Thyroid gland (tissue), 4 donors: ENCODE data around the gene SUMO4. TPM values are rescaled to one million over a fixed set of nuclear protein-coding genes. Genes with fewer than 3 reads are reported as not detected.

ENCODE experiments used
- DNase-seq, 2 donors: peaks; one replicate each; pipeline ENCODE4 v3.0.0-alpha.2; 2019
- H3K27ac ChIP-seq, 3 donors: fragments of 200-600 bp; sonication (generic); 1 replicate in 2 of 3; 2 replicates in 1 of 3; pipeline ENCODE4 v1.5.1; 2016 to 2019; ENCODE audit warnings: mild to moderate bottlenecking in 1 of 3, moderate library complexity in 1 of 3
- H3K27me3 ChIP-seq: fragments of 200-600 bp; sonication (generic); one replicate; pipeline ENCODE4 v1.5.1; 2019
- H3K36me3 ChIP-seq, 2 donors: fragments of 200-600 bp; sonication (generic); one replicate each; pipeline ENCODE4 v1.5.1; 2016 to 2019
- H3K4me1 ChIP-seq, 2 donors: fragments of 200-600 bp; sonication (generic); one replicate each; pipeline ENCODE4 v1.5.1; 2017 to 2019
- H3K4me3 ChIP-seq, 3 donors: fragments of 200-600 bp; sonication (generic); replicated peaks in 1 of 3; 1 replicate in 2 of 3; 2 replicates in 1 of 3; pipeline ENCODE4 v1.5.1; 2016; ENCODE audit warnings: mild to moderate bottlenecking in 1 of 3
- H3K9me3 ChIP-seq: fragments of 200-600 bp; sonication (generic); one replicate; pipeline ENCODE4 v1.5.1; 2017
- POLR2A ChIP-seq, 2 donors: fragments of 450-650 bp; IDR thresholded peaks; one replicate each; pipeline ENCODE4 v1.6.1; 2017; ENCODE audit warnings: antibody characterized with exemption in 2 of 2, mild to moderate bottlenecking in 2 of 2, moderate library complexity in 1 of 2
- WGBS, 2 donors: methylation state at CpG; one replicate each; pipeline ENCODE4 v1.1.5; 2017; 5-methylcytosine and 5-hydroxymethylcytosine counted together
- intact Hi-C: fragments of 100-400 bp; cut with DNase I; formaldehyde crosslinking; loops from one replicate; pipeline ENCODE4 v1.15.1; 2023
- total RNA-seq, 4 donors: library from RNA; depleted of rRNA; stranded (reverse); fragments of >200 nt; gene quantifications; one replicate each; pipeline ENCODE4 v1.2.3, GENCODE V29; 2016
- TF ChIP-seq, protein P1 (sequence below), 6 experiments: fragments of 200-600 bp in 3 of 6; fragments of 450-650 bp in 3 of 6; sonication (generic) in 3 of 6; IDR thresholded peaks; one replicate each; pipeline ENCODE4 v1.5.1; 2016 to 2019; ENCODE audit warnings: antibody characterized with exemption in 6 of 6, mild to moderate bottlenecking in 2 of 6, inconsistent platforms in 1 of 6, moderate library complexity in 1 of 6

The SUMO4 gene
- total RNA-seq, 4 donors from 2014 or later = 3.6 to 9.9 (median 4.7) TPM

DNA sequence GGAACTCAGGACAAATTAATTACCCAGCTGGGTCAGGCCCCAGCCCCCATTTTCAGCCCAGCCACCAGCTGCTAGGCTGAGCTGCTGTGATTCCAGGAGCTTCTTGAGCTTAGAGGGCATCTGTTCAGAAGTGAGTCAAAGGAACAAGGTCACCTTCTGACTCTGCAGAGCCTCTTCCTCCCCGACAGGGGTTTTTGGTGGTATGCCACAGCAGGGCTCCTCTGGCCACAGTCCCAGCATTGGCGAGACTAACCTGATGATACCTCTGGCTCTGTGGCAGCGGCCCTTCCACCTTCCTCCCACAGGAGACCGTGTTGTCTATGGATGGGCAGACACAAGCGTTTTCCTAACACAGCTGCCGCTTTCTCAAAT is 45.0 kb downstream of the SUMO4 start:
- 93 to 95% methylated on average over 2 to 4 of the region's 6 CpGs for WGBS, 2 donors
- Histone ChIP-seq H3K36me3 (no peaks in the 10 kb centered on the region), H3K4me3 (no peak overlapping the region), H3K27ac (no peak overlapping the region), H3K4me1 (peaks cover 0 to 1% of the 10 kb centered on the region in 2 donors), H3K27me3 (no peaks in the 10 kb centered on the region), H3K9me3 (no peaks in the 10 kb centered on the region)
- DNase-seq = no peak
- TF ChIP-seq, protein P1, sequence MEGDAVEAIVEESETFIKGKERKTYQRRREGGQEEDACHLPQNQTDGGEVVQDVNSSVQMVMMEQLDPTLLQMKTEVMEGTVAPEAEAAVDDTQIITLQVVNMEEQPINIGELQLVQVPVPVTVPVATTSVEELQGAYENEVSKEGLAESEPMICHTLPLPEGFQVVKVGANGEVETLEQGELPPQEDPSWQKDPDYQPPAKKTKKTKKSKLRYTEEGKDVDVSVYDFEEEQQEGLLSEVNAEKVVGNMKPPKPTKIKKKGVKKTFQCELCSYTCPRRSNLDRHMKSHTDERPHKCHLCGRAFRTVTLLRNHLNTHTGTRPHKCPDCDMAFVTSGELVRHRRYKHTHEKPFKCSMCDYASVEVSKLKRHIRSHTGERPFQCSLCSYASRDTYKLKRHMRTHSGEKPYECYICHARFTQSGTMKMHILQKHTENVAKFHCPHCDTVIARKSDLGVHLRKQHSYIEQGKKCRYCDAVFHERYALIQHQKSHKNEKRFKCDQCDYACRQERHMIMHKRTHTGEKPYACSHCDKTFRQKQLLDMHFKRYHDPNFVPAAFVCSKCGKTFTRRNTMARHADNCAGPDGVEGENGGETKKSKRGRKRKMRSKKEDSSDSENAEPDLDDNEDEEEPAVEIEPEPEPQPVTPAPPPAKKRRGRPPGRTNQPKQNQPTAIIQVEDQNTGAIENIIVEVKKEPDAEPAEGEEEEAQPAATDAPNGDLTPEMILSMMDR (IDR thresholded peaks at IDR 0.05) = no peak
- TF ChIP-seq POLR2A (IDR thresholded peaks at IDR 0.05) = no peak
- intact Hi-C loops = no loop called here

- H3K4me1 ChIP-seq = peaks cover 2 to 6% of the 10 kb centered on the region in 2 donors
- WGBS, 2 donors = 89% methylated on average over 7 of the region's 7 CpGs
- DNase-seq = no peak
- intact Hi-C loops = no loop called here
- TF ChIP-seq POLR2A (IDR thresholded peaks at IDR 0.05) = no peak
- TF ChIP-seq, protein P1 (IDR thresholded peaks at IDR 0.05) = no peak
- no peaks in the 10 kb centered on the region for H3K27me3 ChIP-seq
- H3K27ac ChIP-seq = no peak overlapping the region
- no peaks in the 10 kb centered on the region for H3K36me3 ChIP-seq
- no peaks in the 10 kb centered on the region for H3K9me3 ChIP-seq
- H3K4me3 ChIP-seq = no peak overlapping the region
Measured at GRCh38 chr6:149445573-149445972, 45.5 kb downstream of the SUMO4 start.

DNA sequence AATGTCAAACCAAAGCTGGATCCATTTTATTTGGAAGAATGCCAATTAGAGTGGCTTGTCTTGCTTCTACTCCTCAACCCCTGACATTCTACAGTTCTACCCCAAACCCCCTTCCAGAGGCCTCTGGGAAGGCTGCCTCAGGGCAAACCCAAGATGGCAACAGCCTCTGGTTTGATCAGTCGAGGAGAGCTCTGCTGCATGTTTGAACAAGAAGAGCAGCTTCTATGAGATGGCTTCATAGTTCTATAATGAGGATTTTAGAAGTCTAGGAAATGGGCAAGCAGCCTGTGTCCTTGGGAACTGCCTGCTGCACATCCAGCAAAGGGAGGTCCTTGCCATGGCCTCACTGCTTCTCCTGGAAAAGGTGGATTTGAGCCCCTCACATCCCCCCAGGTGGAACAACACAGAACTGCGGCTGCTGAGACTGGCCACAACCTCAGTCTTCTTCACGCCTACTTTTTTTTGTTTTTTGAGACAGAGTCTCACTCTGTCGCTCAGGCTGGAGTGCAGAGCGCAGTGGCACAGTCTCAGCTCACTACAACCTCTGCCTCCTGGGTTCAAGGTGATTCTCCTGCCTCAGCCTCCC is 46.8 kb downstream of the SUMO4 start:
- WGBS, 2 donors = 91 to 96% methylated on average over 5 of the region's 5 CpGs
- Histone ChIP-seq H3K9me3 (no peaks in the 10 kb centered on the region), H3K36me3 (no peaks in the 10 kb centered on the region), H3K27me3 (no peaks in the 10 kb centered on the region), H3K4me1 (peaks cover 10 to 19% of the 10 kb centered on the region in 2 donors), H3K27ac (no peak overlapping the region), H3K4me3 (no peak overlapping the region)
- DNase-seq = no peak
- TF ChIP-seq POLR2A (IDR thresholded peaks at IDR 0.05) = no peak
- TF ChIP-seq, protein P1 (IDR thresholded peaks at IDR 0.05) = no peak
- intact Hi-C loops = no loop called here

GRCh38 chr6:149448821-149449453 is 48.9 kb downstream of the SUMO4 start:
- Histone ChIP-seq H3K27me3 (no peaks in the 10 kb centered on the region), H3K36me3 (no peaks in the 10 kb centered on the region), H3K4me3 (no peak overlapping the region), H3K27ac (no peak overlapping the region), H3K4me1 (peaks cover 25 to 37% of the 10 kb centered on the region in 2 donors), H3K9me3 (no peaks in the 10 kb centered on the region)
- intact Hi-C loops = no loop called here
- TF ChIP-seq, protein P1 (IDR thresholded peaks at IDR 0.05) = no peak
- TF ChIP-seq POLR2A (IDR thresholded peaks at IDR 0.05) = no peak
- WGBS, 2 donors = 94% methylated on average over 5 of the region's 5 CpGs
- DNase-seq = no peak
